GM12875 (cell line): ENCODE results near the gene AUH.

Source experiments
- H3K4me3 ChIP-seq: one replicate; pipeline ENCODE4 v1.5.1; 2011; ENCODE audit warnings: low read depth, low read length, control low read depth
- CTCF ChIP-seq: IDR thresholded peaks from 2 replicates; pipeline ENCODE4 v1.5.1; 2011; ENCODE audit warnings: low read depth, mild to moderate bottlenecking, control low read depth, inconsistent platforms, low read length, moderate library complexity, borderline replicate concordance; ENCODE audit not compliant: insufficient read depth

The AUH gene

GRCh38 chr9:91276513-91276912, 85.2 kb downstream of the AUH start:
- no peak for TF ChIP-seq CTCF
- no peak overlapping the region for H3K4me3 ChIP-seq

- H3K4me3 ChIP-seq = no peak overlapping the region
- no peak for TF ChIP-seq CTCF
Observed at GRCh38 chr9:91275655-91276054, 86.1 kb downstream of the AUH start.

- TF ChIP-seq CTCF = no peak
Observed at GRCh38 chr9:91274949-91275492, 86.7 kb downstream of the AUH start.

GRCh38 chr9:91273853-91274552, 87.7 kb downstream of the AUH start:
- no peak for TF ChIP-seq CTCF
- no peak overlapping the region for H3K4me3 ChIP-seq

More at GRCh38 chr9:91274949-91275492, 86.7 kb downstream of the AUH start:
- no peak overlapping the region for H3K4me3 ChIP-seq

GRCh38 chr9:91271156-91271555, 90.6 kb downstream of the AUH start:
- H3K4me3 ChIP-seq = no peak overlapping the region
- no peak for TF ChIP-seq CTCF

GRCh38 chr9:91269907-91270491, 91.7 kb downstream of the AUH start:
- no peak for TF ChIP-seq CTCF
- H3K4me3 ChIP-seq = no peak overlapping the region

GRCh38 chr9:91266448-91266847, 95.3 kb downstream of the AUH start:
- no peak overlapping the region for H3K4me3 ChIP-seq
- TF ChIP-seq CTCF = no peak
